ENCODE measurements around the gene TRABD. TPM values are rescaled to one million over a fixed set of nuclear protein-coding genes. Genes with fewer than 3 reads are reported as not detected.

The TRABD gene
- total RNA-seq, 2 experiments from 2014 or later: 98.2 to 99.6 TPM

DNA sequence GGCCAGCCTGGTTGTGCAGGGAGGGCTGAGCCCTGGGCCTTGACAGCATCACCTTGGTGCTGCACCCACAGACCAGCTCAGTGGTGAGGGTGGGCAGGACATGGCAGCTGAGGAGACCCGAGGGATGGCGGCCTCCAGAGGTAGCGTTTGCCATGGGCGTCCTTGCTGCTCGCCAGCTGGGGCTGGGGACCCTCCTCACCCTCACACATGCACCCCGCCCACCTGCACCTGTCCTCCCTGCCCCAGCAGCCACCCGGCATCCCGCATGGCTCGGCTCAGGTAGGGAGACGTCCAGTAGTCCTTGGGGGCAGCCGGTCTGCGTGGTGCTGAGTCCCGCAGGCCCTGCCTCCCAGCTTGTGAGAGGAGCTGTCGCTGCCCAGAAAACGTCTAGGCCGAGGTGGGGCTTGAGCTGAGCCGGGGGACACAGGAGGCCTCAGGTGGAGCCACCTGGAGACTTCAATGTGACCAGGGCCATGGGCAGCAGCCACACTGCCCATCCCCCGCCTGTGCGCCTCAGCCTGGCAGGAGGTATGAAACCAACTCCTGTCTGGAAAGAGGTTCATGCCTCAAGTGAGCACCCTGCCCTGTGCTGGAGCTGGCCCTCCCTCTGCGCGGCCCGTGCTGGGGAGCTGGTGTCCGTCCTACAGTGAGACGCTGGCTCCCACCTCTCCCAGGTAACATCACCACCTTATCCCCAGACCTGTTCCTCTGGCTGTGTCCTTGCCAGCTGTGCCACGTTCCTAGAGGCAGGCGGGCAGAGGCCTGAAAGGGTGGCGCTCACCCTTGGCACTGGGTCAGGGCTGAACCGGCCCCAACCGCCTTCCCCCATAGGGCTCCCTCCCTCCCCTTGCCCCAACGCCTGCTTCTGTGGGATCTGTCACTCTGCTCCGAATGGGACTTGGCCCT lies 3.3 kb upstream of the TRABD start:
- CTCF ChIA-PET: no interaction called here
- POLR2A ChIA-PET: no interaction called here

DNA sequence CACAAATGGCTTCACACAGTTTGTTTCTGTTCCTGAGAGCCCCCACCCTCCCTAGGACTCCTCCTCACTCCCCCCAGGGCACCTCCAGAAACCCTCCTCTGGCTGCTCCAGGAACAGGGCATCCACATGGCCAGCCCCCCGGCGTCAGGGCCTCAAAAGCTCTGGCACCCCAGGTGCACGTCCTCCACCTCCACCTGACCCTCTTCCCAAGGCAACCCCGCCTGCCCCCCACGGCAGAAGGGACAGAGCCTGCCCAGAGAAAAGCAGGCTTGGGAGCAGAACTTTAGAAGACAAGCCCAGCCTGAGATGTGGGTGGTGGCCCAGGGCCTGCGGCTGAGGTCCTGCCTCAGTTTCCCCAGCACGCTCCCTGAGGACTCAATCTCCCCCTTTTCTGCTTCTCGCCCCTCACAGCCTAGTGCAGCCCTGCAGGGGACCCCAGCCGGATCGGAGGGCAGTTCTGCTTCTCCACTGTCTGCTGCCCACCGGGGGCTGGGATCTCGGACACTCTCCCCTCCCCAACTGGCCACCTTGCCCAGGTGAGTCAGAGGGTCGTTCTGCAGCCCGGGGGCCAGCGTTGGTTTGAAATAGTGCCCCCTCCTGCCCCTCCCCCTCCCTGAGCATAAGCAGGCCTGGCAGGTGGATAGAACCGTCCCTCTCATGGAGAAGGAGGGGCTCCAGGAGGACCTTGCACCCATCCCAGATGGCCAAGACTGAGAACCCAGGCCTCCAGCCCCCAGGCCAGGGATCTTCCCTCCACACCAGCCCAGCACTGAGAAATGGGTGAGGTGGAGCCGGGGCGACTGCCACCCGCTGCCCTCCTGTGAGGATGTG lies 2.4 kb upstream of the TRABD start:
- POLR2A ChIA-PET: no interaction called here
- CTCF ChIA-PET: no interaction called here

DNA sequence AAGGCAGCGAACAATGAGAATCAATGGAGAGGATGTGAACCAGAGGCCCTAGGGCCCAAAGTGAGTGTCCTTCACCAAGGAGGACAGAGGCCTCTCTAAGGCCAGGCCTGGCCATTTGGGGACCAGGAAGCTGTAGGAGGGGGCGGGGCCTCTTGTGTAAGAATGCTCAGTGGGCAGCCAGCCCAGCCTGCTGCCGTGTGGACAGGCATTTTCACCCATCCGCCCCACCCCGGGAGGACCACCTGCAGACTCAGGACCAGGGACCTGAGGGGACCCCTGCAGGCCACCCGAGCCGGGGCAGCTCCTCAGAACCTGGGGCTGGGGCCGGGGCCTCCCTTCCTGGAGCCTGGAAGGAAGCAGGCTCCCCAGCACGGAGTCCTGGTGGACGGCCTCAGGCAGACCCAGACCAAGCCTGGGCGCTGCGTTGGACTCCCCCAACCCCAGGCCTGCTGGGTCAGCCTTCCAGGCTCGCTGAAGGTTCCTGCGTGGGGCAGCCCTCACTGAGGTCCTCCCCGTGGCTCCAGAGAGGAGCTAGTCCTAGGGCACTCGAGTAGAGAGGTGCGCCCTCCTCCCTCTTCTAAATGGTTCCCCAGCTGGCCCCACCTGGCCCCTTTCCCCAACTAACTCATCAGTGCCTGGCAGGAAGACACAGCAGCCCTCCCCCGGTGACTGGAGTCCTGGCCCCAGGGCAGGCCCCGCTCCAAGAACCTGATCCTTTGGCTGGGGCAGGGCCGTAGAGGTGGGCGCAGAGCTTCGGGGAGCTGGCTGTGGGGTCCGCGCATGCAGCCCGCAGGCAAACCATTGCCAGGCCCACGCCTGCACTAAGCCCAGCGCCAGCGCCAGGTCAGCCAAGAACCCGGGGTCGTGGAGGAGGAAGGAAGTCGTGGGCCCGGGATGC lies 1.5 kb upstream of the TRABD start:
- CTCF ChIA-PET: interaction anchor here (1.3 kb wide), 1 partner anchor 254 kb away, joined by 4 read pairs; no protein-coding TSS in a partner anchor

DNA sequence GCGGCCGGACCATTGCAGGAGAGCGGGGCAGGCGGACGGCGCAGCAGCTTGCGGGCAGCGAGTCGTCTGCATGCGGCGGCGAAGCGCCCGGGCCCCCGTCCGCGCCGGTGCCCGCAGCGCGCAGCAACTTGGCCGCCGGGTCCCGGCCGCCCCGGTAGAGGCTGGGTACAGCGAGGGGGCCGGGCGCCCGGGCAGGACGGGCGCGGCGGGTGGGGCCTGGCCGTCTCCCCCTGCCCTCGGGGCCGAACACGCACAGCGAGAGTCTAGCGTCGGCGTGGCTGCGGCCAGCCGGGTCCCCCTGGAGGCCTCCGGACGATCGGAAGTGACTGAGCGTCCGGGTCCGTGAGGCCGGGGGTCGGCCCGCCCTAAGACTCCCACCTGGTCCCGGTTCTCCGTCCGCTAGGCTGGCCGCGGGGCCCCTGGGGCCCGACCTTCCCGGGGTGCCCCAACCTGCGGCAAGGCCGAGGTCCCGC lies 775 bp upstream of the TRABD start:
- ChIA-PET CTCF (interaction anchor here (1.3 kb wide), 1 partner anchor 254 kb away, joined by 4 read pairs; no protein-coding TSS in a partner anchor), POLR2A (no interaction called here)

More for the DNA sequence above, 1.5 kb upstream of the TRABD start:
- POLR2A ChIA-PET: no interaction called here

DNA sequence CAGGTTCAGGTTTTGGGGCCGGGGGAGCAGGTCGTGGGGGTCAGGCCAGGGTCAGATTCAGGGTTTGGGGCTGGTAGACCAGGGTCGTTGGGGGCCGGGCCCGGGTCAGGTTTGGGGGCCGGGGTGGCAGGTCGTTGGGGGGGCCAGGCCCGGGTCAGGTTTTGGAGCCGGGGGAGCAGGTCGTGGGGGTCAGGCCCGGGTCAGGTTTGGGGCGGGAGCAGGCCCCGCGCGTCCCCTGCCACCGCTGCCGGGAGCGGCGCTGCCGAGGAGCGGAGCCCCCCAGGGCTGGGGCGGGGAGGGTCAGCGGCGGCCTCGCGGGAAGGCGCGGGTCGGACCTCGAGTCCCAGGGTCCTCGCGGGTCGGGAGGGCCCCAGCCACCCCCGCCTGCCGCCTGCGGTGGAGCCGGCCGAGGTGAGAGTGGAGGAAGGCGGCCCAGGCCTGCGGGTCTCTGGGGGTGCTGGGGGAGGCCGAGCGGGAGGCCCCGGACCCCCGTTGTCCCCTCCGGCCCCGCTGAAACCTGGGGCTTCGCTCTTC lies 535 bp downstream of the TRABD start:
- POLR2A ChIA-PET: interaction anchor here (0.9 to 1.2 kb wide), 2 partner anchors 12 to 14 kb away, joined by 3 to 5 read pairs; no protein-coding TSS in a partner anchor
- CTCF ChIA-PET: interaction anchor here (1.3 to 1.6 kb wide), 2 partner anchors 21 to 156 kb away, joined by 3 to 5 read pairs; no protein-coding TSS in a partner anchor

DNA sequence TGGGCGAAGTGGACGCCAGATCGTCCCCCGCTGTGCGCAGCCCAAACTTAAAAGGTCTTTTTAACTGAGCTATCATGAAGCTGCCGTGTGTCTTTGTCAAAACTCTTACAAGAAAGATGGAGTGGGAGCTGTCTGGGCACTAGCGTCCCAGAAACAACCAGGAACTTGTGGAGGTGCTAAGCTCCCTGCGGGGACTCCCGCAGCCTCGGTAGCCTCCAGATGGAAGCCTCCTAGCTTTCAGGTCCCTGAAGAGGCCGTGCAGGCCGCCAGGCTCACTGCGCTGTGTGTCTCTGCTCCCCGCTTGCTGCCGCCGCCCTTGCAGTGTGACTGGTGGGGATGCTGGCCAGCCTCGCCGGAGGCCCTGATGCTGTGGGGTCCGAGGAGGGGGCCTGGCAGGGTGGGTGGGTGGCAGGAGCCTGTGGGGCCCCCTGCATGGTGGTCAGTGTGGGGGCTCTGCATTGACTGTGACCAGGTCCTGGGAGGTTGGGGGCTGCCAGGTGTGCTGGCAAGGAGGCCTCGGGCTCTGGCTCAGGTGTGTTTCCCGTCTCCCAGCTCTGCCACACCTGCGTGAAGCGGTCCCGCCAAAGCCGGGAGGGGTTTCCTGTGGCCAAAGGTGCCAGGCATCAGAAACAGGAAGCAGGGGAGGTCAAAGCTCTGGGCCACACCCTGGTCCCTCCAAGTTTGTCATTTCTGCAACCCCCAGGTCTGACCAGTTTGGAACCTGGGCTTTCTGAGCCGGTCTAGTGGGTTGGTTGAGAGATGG lies 1.2 kb downstream of the TRABD start:
- POLR2A ChIA-PET: interaction anchor here (0.9 to 1.2 kb wide), 2 partner anchors 12 to 13 kb away, joined by 3 to 5 read pairs; no protein-coding TSS in a partner anchor
- CTCF ChIA-PET: interaction anchor here (1.1 to 1.6 kb wide), 3 partner anchors 20 to 155 kb away, joined by 3 to 5 read pairs (median 3); no protein-coding TSS in a partner anchor

DNA sequence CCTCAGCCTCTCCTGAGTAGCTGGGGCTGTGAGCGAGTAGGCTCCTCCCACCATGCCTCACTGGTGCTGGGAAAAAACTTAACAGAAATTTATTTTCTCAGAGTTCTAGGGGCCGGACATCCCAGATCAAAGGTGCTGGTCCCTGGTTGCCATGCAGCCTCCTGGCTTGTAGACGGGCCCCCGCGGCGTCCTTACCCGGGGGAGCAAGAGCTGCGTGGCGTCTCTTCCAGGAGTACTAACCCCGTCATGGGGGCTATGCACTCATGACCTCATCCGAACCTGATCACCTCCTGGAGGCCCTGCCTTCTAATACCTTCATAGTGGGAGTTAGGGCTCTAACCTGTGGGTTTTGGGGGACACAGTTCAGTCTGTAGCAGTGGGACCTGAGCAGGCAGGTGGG lies 2.6 kb downstream of the TRABD start:
- ChIA-PET POLR2A (no interaction called here), CTCF (no interaction called here)

DNA sequence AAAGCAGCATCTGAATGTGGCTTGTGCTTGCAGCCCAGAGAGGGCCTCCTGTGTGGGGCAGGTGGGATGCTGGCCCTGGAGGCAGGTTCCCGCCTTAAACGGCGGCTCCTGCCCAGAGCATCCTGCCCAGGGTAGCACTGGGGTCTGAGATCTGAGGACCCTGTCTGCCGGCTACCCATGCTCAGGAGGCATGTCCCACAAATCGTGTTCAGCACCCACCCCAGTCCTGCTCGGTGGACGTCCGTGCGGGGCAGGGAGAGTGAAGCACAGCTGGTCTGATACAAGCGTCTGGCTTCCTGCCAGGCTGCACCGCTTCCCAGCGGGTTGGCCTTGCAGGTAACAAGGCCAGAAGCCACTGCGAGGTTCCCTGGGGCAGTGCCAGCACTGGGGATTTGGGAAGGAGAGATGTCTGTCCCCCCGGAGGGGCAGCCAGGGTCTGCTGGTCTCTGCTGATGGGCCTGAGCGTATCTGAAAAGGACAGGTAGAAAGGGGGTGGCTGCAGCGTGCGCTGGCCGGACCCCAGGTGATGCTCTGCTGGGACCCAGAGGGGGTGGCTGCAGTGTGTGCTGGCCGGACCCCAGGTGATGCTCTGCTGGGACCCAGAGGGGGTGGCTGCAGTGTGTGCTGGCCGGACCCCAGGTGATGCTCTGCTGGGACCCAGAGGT lies 3.6 kb downstream of the TRABD start:
- POLR2A ChIA-PET: interaction anchor here (0.6 kb wide), 1 partner anchor 253 kb away, joined by 3 read pairs; no protein-coding TSS in a partner anchor
- CTCF ChIA-PET: interaction anchor here (1.4 kb wide), 1 partner anchor 17 kb away, joined by 6 read pairs; no protein-coding TSS in a partner anchor

DNA sequence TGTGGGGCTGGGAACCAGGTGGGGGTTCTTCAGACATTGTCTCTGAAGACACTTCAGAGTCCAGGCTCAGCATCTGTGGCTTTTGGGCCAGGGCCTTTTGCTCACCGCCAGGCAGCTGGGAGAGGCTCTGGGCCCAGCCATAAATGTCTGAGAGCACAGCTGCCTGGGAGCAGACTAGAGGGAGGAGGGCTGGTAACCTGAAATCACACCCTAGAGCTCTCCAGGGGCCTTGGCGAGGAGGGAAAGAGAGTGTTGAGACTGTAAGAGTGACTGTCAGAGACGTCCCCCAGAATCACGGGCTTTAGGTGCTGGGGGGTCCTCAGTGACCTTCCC lies 4.1 kb downstream of the TRABD start:
- ChIA-PET POLR2A (interaction anchor here (0.6 to 1.6 kb wide), 2 partner anchors 78 to 253 kb away, joined by 3 to 4 read pairs; no protein-coding TSS in a partner anchor), CTCF (interaction anchor here (1.4 kb wide), 1 partner anchor 17 kb away, joined by 6 read pairs; no protein-coding TSS in a partner anchor)

DNA sequence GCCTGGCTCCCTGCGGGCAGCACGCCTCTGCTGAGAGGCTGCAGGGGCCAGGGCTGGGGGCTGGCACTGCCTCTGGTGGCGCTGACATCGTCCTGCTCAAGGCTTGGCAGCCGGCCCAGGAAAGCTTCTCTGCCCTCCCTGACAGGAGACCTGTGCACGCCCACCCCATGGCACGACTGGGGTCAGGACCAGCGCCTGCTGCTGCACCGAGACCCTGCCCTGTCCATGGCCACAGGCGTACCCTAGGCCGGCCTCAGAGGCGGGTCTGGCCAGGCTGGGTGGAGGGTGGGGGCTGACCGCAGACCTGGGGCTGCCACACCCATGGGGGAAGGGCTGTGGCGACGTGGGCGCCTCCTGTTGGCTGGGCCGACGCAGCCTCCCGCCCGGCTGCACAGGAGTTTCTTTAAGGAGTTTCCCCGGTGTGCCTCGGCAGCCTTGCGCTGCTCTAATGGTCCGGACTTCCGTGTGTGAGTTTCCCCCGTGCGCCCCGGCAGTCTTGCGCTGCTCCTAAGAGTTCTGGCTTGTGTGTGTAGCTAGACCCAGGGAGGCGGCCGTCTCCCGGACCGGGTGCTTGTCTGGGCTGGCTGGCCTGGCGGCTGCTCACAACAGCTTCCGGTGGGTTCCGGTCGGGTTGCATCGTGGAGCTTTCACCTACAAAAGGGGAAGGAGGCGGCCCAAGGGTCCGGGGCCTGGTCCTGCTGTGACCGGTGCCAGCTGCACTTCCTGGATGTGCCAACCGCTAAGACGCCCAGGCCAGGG lies 4.6 kb downstream of the TRABD start:
- ChIA-PET POLR2A (interaction anchor here (0.6 to 1.6 kb wide), 8 partner anchors 11 to 431 kb away, joined by 3 to 7 read pairs (median 4); partner anchors contain the start of genes PANX2 and PIM3), CTCF (interaction anchor here (1.1 to 2.1 kb wide), 6 partner anchors 16 to 52 kb away, joined by 4 to 6 read pairs (median 5); no protein-coding TSS in a partner anchor)

DNA sequence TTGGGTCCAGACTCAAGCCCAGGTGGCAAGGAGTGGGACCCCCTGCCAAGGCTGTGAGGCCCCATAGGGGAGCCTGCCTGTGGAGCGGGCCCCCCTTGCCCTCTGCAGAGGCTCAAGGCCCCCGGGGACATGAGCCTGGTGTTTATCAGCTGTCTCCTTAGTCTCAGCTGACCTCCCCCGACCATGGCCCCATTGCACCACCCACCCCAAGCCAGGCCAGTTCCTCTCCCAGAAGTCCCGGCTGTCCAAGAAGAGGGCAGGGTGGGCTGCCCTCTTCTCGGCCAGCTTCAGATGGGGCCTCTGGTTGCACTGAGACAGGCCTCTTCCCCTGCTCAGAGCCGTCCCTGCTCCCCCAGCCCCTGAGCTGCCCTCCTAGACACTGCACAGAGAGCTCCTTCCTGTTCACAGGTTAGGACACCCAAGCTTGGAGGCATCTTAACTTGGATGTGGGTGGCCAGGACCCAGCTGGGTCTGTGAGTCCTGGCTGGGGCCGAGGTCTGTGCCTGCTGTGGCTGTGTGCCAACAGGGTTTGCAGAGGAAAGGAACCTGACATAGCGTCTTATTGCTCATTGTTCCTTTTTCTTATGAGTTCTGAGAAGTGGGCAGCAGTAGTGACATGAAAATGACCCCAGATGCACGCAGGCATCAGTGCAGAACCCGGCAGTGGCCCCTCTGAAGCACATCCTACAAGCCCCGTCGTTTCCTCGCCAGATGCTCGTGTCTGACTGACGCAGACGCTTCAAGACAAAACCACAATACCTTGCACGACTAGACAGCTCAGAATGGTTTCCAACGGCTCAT lies 5.4 kb downstream of the TRABD start:
- CTCF ChIA-PET: interaction anchor here (1.1 to 2.1 kb wide), 7 partner anchors 15 to 53 kb away, joined by 4 to 6 read pairs (median 4); no protein-coding TSS in a partner anchor
- POLR2A ChIA-PET: interaction anchor here (0.8 to 1.6 kb wide), 7 partner anchors 10 to 430 kb away, joined by 3 to 7 read pairs (median 4); partner anchors contain the start of genes PANX2 and PIM3

DNA sequence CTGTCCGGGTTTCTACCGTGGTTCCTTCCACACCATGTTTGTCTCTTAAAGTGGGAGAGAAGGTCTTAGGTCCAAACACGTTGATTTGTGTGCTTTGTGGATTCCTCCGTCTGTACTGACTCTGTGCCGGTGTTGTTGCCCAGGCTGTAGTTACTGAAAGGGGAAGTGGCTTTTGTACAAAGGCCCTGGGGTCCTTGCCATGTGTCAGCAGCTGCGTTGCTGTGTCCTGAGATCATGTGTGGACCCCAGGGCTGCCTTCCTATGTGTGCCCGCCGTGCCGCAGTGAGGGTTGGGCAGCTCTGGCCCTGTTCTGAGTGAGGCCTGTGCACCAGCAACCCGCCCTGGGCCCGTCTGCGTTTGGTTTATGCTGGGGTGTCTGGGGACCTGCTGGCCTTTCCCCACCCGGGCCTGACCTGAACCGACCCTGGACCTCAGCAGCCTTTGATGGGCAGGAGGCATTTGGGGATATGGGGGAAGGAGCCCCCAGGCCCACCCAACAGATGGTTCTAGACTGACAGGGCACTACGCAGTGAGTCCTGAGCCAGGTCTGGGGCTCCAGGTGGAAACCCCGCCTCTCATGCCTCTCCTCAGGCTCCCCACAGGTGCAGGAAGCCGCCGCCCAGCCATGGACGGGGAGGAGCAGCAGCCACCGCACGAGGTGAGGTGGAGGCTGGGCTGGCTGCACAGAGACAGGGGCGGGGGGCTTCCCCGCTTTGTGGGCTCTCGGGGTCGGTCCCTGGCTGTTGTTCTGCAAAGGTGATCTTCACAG lies 6.9 kb downstream of the TRABD start:
- ChIA-PET CTCF (interaction anchor here (1.4 to 2.1 kb wide), 3 partner anchors 14 to 51 kb away, joined by 4 to 6 read pairs (median 4); no protein-coding TSS in a partner anchor), POLR2A (no interaction called here)

DNA sequence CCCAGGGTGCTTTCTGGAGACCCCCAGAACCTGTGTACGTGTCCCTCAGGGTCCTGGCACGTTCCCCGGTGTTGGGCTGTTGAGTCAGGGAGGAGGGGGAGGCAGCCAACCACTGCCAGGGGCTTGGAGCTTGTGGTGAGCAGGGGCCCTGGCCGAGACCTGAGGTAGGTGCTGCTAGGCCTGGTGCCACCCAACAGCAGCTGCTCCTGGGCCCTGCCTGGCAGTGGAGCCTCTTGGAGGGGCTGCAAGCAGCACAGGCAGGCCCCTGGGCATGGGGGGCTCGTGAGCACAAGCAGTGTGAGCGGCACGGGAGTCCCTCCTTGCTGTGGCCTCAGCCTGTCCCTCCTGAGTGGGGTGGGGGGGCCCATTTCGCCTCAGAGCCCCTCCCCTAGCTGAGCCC lies 7.9 kb downstream of the TRABD start:
- POLR2A ChIA-PET: no interaction called here

DNA sequence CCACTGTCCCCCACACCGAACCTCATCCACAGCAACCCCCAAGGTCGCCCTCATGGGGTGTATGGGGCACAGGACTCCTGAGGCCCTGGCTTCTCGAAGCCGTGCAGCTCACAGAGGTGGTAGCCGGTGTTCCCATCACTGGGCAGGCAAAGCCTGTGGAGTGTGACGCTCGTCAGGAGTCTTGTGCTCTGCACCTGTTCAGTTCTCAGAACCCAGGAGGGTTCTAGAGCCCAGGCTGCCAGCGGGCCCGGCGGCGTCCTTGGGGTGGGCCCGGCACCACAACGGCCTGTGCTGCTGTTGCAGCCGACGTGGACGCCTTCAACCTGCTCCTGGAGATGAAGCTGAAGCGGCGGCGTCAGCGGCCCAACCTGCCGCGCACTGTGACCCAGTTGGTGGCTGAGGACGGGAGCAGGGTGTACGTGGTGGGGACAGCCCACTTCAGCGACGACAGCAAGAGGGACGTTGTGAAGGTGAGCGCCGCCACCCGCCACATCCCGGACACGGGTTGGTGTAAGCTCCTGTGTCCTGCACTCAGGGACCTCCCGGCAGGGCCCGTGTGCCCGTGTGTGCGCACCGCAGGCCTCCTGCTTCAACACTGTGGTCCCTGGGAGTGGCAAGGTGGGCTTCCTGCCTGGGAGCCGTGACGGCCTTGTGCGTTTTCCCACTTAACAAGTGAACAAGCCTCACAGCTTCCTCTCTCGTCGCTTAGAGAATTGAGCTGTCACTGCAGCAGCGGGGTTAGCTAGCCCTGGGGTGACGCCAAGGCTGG lies 8.5 kb downstream of the TRABD start:
- ChIA-PET POLR2A (no interaction called here), CTCF (no interaction called here)

More for the DNA sequence above, 7.9 kb downstream of the TRABD start:
- CTCF ChIA-PET: interaction anchor here (0.5 kb wide), 1 partner anchor 172 kb away, joined by 3 read pairs; no protein-coding TSS in a partner anchor
